Stomach (tissue), 9 donors: Measurements from ENCODE around the gene GBX2. TPM values are rescaled to one million over a fixed set of nuclear protein-coding genes. Genes with fewer than 3 reads are reported as not detected.

ENCODE experiments used
- DNase-seq, 2 donors: peaks; one replicate each; pipeline versions ENCODE4 v3.0.0 to v3.0.0-alpha.2; 2013 to 2019
- H3K27ac ChIP-seq, 5 donors: fragments of 200-600 bp in 4 of 5; sonication (generic) in 4 of 5; one replicate each; pipeline ENCODE4 v1.5.1; 2013 to 2019; ENCODE audit warnings: mild to moderate bottlenecking in 1 of 5, moderate library complexity in 1 of 5
- H3K27me3 ChIP-seq, 3 donors: fragments of 200-600 bp; sonication (generic); one replicate each; pipeline ENCODE4 v1.5.1; 2017 to 2019; ENCODE audit warnings: mixed run types in 1 of 3
- H3K36me3 ChIP-seq, 4 donors: fragments of 200-600 bp; sonication (generic); 1 replicate in 3 of 4; 2 replicates in 1 of 4; pipeline ENCODE4 v1.5.1; 2016 to 2019
- H3K4me1 ChIP-seq, 4 donors: fragments of 200-600 bp; sonication (generic); one replicate each; pipeline ENCODE4 v1.5.1; 2016 to 2019
- H3K4me3 ChIP-seq, 4 donors: fragments of 200-600 bp; sonication (generic) in 3 of 4; one replicate each; pipeline ENCODE4 v1.5.1; 2016 to 2019; ENCODE audit warnings: mild to moderate bottlenecking in 1 of 4
- H3K9me3 ChIP-seq, 4 donors: fragments of 200-600 bp; sonication (generic); one replicate each; pipeline ENCODE4 v1.5.1; 2016 to 2019
- EP300 ChIP-seq: sonication (generic); formaldehyde crosslinking; IDR thresholded peaks from one replicate; pipeline ENCODE4 v1.6.1; 2017; ENCODE audit warnings: antibody characterized with exemption
- POLR2A ChIP-seq, 4 donors: fragments of 450-650 bp; IDR thresholded peaks; one replicate each; pipeline ENCODE4 v1.6.1; 2016; ENCODE audit warnings: antibody characterized with exemption in 4 of 4, control low read depth in 2 of 4, mild to moderate bottlenecking in 1 of 4, moderate library complexity in 1 of 4
- POLR2AphosphoS5 ChIP-seq, 3 donors: sonication (generic); formaldehyde crosslinking; IDR thresholded peaks; one replicate each; pipeline ENCODE4 v1.6.1; 2016; ENCODE audit warnings: antibody characterized with exemption in 3 of 3
- WGBS, 5 donors: extraction: QIAGEN DNeasy Blood & Tissue Kit in 3 of 5; methylation state at CpG; one replicate each; pipeline versions ENCODE4 v1.1.5 to v1.1.7; 2013 to 2018; 5-methylcytosine and 5-hydroxymethylcytosine counted together
- intact Hi-C: fragments of 100-400 bp; cut with DNase I; formaldehyde crosslinking; loops from one replicate; pipeline ENCODE4 v1.15.1; 2023; ENCODE audit warnings: low total_unique reads
- polyA plus RNA-seq, 3 donors: library from polyadenylated mRNA; stranded (reverse); fragments of 200-250 nt; gene quantifications; one replicate each; pipeline ENCODE4 v1.2.3, GENCODE V29; 2013
- total RNA-seq, 5 donors: library from RNA; depleted of rRNA; stranded (reverse); fragments of >200 nt; gene quantifications; one replicate each; pipeline versions ENCODE4 v1.1.0 to v1.2.3, GENCODE V29; 2014 to 2016
- TF ChIP-seq, protein P1 (sequence below), 7 experiments: fragments of 450-650 bp in 4 of 7; fragments of 200-600 bp in 3 of 7; sonication (generic) in 3 of 7; IDR thresholded peaks; one replicate each; pipeline ENCODE4 v1.5.1; 2016 to 2019; ENCODE audit warnings: antibody characterized with exemption in 7 of 7, control low read depth in 2 of 7, mild to moderate bottlenecking in 1 of 7
- donor health status: healthy with polysubstance abuse.
- donor health status: Bipolar disorder and iron deficiency.
- donor health status: healthy.

The GBX2 gene
- total and polyA plus RNA-seq, 8 donors: 0.55 TPM; not detected in 7

DNA sequence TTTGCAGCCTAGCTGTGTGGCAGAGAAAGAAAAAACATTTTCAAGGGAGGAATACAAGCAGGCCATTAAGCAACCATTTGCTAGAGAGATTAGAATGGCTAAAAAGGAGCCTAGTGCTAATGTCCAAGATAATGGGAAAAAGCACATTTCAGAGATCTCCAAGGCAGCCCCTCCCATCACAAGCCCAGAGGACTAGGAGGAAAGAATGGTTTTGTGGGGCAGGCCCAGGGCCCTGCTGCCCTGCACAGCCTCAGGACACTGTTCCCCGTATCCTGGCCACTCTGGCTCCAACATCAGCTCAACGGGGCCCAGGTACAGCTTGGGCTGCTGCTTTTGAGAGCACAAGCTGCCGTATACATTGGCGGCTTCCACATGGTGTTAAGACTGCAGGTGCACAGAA lies 16.5 kb upstream of the GBX2 start:
- intact Hi-C loops: no loop called here

DNA sequence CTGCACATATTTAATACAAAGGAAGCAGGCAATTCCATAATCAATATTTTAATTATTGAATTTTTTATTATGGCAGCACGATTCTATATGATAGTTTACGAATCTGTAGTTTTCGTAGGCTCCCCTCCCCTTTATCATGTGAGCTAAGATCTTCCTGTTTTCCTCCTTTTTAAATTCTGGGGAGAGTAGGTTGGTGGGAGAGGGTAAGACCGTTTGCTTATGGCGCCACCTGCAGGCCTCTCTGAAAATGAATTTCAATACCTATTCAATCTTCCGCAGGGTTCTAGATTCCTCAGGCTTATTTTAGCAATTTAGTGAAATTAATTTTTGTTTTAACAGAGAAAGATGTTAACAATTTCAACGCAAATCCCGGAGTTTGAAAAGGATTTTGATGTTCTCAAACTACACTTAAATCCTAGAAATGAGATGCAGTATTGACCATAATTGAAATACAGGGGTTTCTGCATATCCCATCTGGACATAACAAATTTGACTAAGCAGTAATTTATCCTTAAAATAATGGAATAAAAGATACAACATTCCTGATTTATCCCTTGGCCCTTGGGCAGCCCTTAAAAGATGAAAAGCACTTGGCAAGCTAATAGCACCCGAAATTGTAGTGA lies 12.8 kb upstream of the GBX2 start:
- intact Hi-C loops: no loop called here
- TF ChIP-seq, protein P1, sequence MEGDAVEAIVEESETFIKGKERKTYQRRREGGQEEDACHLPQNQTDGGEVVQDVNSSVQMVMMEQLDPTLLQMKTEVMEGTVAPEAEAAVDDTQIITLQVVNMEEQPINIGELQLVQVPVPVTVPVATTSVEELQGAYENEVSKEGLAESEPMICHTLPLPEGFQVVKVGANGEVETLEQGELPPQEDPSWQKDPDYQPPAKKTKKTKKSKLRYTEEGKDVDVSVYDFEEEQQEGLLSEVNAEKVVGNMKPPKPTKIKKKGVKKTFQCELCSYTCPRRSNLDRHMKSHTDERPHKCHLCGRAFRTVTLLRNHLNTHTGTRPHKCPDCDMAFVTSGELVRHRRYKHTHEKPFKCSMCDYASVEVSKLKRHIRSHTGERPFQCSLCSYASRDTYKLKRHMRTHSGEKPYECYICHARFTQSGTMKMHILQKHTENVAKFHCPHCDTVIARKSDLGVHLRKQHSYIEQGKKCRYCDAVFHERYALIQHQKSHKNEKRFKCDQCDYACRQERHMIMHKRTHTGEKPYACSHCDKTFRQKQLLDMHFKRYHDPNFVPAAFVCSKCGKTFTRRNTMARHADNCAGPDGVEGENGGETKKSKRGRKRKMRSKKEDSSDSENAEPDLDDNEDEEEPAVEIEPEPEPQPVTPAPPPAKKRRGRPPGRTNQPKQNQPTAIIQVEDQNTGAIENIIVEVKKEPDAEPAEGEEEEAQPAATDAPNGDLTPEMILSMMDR (IDR thresholded peaks at IDR 0.05): peak in 4 of 7 experiments; percentile 26 to 64 (median 50)
- no peak for TF ChIP-seq POLR2AphosphoS5 (IDR thresholded peaks at IDR 0.05)

More for the DNA sequence above, 16.5 kb upstream of the GBX2 start:
- peaks cover 0 to 11% (median 3%) of the 10 kb centered on the region in 4 donors for H3K9me3 ChIP-seq
- 78 to 100% (median 93%) methylated on average over 4 of the region's 4 CpGs for WGBS, 5 donors
- TF ChIP-seq, protein P1 (IDR thresholded peaks at IDR 0.05): no peak
- TF ChIP-seq POLR2A (IDR thresholded peaks at IDR 0.05) (no peak), EP300 (no peak), POLR2AphosphoS5 (IDR thresholded peaks at IDR 0.05) (no peak)
- no peak overlapping the region for H3K4me3 ChIP-seq
- H3K27ac ChIP-seq: no peak overlapping the region
- H3K27me3 ChIP-seq: peaks cover 8 to 57% (median 24%) of the 10 kb centered on the region in 3 donors
- no peak for DNase-seq
- H3K36me3 ChIP-seq: no peaks in the 10 kb centered on the region
- H3K4me1 ChIP-seq: peaks cover 0 to 1% (median 1%) of the 10 kb centered on the region in 4 donors

DNA sequence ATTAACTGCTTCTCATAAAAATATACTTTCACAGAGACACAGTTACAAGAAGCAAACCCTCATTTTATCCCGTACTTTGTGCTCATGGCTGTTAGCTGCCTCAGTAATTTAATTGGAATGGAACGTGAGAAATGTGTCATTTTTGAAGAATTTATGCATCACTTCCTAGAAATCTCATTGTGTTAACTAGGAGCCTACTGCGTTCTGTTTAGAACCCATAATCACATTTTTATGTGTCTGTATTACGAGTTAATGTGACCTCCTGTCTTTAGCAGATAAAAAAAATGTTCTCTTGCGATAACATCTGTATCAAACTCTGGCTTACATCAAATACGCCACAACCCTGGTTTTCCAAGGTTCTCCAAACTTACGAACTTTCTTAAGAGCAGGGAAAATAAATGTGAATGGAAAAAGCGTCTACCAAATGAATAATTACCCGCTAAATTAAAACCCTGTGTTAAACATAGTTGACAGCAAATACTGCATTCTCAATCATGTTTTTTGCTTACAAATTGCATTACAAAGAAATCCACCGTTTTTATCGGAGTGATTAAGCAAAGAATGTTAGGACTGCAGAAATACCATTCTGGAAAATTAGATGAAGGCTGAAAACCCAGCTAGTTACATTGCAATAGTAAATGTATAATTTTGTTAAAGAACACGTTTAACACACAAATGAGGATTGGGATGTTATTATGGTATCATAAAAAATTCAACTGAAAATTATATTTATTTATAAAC lies 12.1 kb upstream of the GBX2 start:
- peaks cover 20 to 24% (median 24%) of the 10 kb centered on the region in 4 donors for H3K4me1 ChIP-seq
- DNase-seq: no peak
- no peak for TF ChIP-seq EP300
- TF ChIP-seq POLR2A (IDR thresholded peaks at IDR 0.05): no peak
- TF ChIP-seq, protein P1 (IDR thresholded peaks at IDR 0.05): no peak
- TF ChIP-seq POLR2AphosphoS5 (IDR thresholded peaks at IDR 0.05): no peak
- intact Hi-C loops: no loop called here
- H3K36me3 ChIP-seq: no peaks in the 10 kb centered on the region
- no peak overlapping the region for H3K27ac ChIP-seq
- H3K27me3 ChIP-seq: peaks cover 28 to 100% (median 61%) of the 10 kb centered on the region in 3 donors
- 22 to 30% (median 26%) methylated on average over 12 of the region's 12 CpGs for WGBS, 5 donors
- peaks cover 0 to 11% (median 3%) of the 10 kb centered on the region in 4 donors for H3K9me3 ChIP-seq
- H3K4me3 ChIP-seq: no peak overlapping the region

More for the DNA sequence above, 12.8 kb upstream of the GBX2 start:
- Histone ChIP-seq H3K4me3 (no peak overlapping the region), H3K4me1 (peaks cover 20 to 24% (median 24%) of the 10 kb centered on the region in 4 donors), H3K9me3 (peaks cover 0 to 11% (median 3%) of the 10 kb centered on the region in 4 donors), H3K36me3 (no peaks in the 10 kb centered on the region), H3K27ac (no peak overlapping the region), H3K27me3 (peaks cover 28 to 94% (median 57%) of the 10 kb centered on the region in 3 donors)
- WGBS, 5 donors: 18 to 24% (median 20%) methylated on average over 9 of the region's 9 CpGs
- DNase-seq: peak; percentile 50 to 81

DNA sequence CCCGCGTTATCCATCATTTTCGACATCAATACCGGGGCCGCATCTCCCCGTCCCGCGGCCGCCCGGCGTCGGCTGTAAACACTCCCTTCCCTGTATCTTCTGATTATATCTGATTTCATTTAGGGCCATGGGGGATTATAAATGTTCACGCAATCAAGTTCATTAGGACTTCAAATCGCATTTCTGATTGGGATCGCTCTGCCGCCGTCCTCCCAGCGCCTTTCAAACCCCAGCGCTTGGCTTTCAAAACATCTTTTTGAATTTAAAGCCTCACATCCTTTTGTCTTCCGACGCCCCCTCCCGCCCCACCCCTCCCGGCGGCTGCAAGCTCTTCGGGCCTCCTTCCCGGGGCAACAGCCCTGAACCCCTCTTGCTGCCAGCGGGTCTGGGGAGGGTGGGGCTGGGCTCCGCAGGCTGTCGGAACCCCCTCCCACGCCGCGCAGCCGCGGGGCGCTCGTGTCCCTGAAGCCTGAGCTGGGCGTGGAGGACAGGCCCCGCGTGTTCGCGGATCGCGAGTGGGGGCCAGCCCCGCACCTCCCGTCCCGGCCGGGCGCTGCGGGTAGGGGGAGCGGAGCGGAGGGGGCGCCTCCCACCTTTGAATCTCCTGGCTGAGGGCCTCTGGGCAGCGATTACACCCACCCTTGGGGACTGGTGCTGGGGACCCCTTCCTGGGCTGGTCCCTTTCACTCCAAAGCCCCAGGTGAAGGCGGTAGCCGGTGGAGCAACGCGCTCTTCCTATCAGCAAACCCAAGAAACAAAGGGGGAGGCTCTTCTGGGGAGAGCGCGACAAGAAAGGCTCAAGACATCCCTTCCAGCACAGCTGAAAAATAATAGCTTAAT lies 11.3 kb upstream of the GBX2 start:
- DNase-seq: no peak
- TF ChIP-seq POLR2AphosphoS5 (IDR thresholded peaks at IDR 0.05): no peak
- TF ChIP-seq POLR2A (IDR thresholded peaks at IDR 0.05): no peak
- TF ChIP-seq, protein P1 (IDR thresholded peaks at IDR 0.05): no peak
- TF ChIP-seq EP300: no peak
- peaks cover 20 to 24% (median 24%) of the 10 kb centered on the region in 4 donors for H3K4me1 ChIP-seq
- intact Hi-C loops: no loop called here
- no peaks in the 10 kb centered on the region for H3K36me3 ChIP-seq
- 4 to 9% (median 8%) methylated on average over 36 to 59 of the region's 59 CpGs for WGBS, 5 donors
- H3K9me3 ChIP-seq: peaks cover 0 to 4% (median 0%) of the 10 kb centered on the region in 4 donors
- no peak overlapping the region for H3K4me3 ChIP-seq
- no peak overlapping the region for H3K27ac ChIP-seq
- H3K27me3 ChIP-seq: peaks cover 28 to 100% (median 67%) of the 10 kb centered on the region in 3 donors
